ENCODE measurements around the gene NCAPD3. TPM values are rescaled to one million over a fixed set of nuclear protein-coding genes. Genes with fewer than 3 reads are reported as not detected.
A peak's percentile ranks its signal among the peaks of the same experiment; 100 is the strongest.

Gene NCAPD3
- total and polyA plus RNA-seq, 9 of the 15 experiments (the other 6 are each of a cell fraction or from before 2014, with no cell fraction given), result 23.6 to 80.6 (median 58.6) TPM

DNA sequence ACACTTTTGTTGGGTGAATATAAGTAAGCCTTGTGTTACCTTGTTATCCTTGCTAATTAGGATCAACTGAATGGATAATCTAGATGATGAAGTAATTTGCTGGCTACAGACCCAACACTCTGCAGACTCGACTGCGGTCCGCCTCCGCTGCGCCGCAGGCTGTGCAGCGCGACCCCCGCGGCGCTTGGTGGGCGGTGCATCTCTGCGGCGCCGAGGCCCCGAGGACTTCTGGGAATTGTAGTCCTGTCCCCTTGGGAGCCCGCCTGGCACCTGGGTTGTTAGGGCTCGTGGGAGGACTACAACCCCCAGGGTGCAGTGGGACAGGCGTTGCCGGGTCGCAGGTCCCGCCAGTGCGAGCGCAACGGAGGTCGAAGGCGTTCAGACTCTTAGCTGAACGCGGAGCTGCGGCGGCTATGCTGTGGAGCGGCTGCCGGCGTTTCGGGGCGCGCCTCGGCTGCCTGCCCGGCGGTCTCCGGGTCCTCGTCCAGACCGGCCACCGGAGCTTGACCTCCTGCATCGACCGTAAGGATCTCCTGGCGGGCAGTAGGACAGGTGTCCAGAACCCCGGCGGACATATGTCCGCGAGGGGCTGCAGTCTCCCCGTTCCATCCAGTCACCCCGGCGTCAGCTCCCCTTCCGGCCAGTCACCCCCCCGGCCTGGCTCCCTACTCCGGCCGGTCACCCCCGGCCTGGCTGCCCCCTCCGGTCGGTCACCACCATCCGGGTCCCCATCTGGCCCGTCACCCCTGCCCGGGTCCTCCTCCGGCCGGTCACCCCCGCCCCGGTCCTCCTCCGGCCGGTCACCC, 29.6 kb upstream of the NCAPD3 start, which contains the start of the genes ACAD8 and THYN1 (continued):
- no peak for TF ChIP-seq U2AF2 (optimal IDR thresholded peaks at IDR 0.05; ENCODE audit: low read depth, low read length)
- no peak for TF ChIP-seq BACH1 (tag; IDR thresholded peaks at IDR 0.05)
- TF ChIP-seq, protein P1, sequence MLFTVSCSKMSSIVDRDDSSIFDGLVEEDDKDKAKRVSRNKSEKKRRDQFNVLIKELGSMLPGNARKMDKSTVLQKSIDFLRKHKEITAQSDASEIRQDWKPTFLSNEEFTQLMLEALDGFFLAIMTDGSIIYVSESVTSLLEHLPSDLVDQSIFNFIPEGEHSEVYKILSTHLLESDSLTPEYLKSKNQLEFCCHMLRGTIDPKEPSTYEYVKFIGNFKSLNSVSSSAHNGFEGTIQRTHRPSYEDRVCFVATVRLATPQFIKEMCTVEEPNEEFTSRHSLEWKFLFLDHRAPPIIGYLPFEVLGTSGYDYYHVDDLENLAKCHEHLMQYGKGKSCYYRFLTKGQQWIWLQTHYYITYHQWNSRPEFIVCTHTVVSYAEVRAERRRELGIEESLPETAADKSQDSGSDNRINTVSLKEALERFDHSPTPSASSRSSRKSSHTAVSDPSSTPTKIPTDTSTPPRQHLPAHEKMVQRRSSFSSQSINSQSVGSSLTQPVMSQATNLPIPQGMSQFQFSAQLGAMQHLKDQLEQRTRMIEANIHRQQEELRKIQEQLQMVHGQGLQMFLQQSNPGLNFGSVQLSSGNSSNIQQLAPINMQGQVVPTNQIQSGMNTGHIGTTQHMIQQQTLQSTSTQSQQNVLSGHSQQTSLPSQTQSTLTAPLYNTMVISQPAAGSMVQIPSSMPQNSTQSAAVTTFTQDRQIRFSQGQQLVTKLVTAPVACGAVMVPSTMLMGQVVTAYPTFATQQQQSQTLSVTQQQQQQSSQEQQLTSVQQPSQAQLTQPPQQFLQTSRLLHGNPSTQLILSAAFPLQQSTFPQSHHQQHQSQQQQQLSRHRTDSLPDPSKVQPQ (CRISPR knock-in tag; IDR thresholded peaks at IDR 0.05; ENCODE audit: borderline replicate concordance), result no peak
- peak; percentile 72 for TF ChIP-seq SP1 (CRISPR knock-in tag; IDR thresholded peaks at IDR 0.05)
- no peak; the same call in 1 of the 2 replicates for TF ChIP-seq LCOR (CRISPR knock-in tag; IDR thresholded peaks at IDR 0.05)
- no peak for TF ChIP-seq SAFB2 (IDR thresholded peaks at IDR 0.05; ENCODE audit: borderline replicate concordance, low read depth, low read length, severe bottlenecking)
- TF ChIP-seq, protein P2, sequence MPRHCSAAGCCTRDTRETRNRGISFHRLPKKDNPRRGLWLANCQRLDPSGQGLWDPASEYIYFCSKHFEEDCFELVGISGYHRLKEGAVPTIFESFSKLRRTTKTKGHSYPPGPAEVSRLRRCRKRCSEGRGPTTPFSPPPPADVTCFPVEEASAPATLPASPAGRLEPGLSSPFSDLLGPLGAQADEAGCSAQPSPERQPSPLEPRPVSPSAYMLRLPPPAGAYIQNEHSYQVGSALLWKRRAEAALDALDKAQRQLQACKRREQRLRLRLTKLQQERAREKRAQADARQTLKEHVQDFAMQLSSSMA (CRISPR knock-in tag; IDR thresholded peaks at IDR 0.05), result no peak
- no peak for TF ChIP-seq CREBBP (IDR thresholded peaks at IDR 0.05; ENCODE audit: low read depth, low read length)
- TF ChIP-seq ZNF274 (IDR thresholded peaks at IDR 0.05; ENCODE audit: borderline replicate concordance, low read depth, low read length), result no peak
- no peak for TF ChIP-seq CSDE1 (IDR thresholded peaks at IDR 0.05)
- TF ChIP-seq RUNX1 (IDR thresholded peaks at IDR 0.05; ENCODE audit: low read depth), result no peak
- TF ChIP-seq ZNF512 (tag; IDR thresholded peaks at IDR 0.05), result no peak
- TF ChIP-seq CHCHD3 (CRISPR knock-in tag; IDR thresholded peaks at IDR 0.05), result no peak
- peak; percentile 58 for TF ChIP-seq TBP (optimal IDR thresholded peaks at IDR 0.05; ENCODE audit: low read depth, low read length)
- TF ChIP-seq CEBPZ (IDR thresholded peaks at IDR 0.05; ENCODE audit: borderline replicate concordance, low read depth, low read length), result no peak
- TF ChIP-seq EWSR1 (IDR thresholded peaks at IDR 0.05; ENCODE audit: borderline replicate concordance, low read depth, partially characterized antibody), result no peak
- peak; percentile 72; the same call in 1 of the 2 replicates for TF ChIP-seq PHF8 (IDR thresholded peaks at IDR 0.05; ENCODE audit: borderline replicate concordance, low read length)
